ENCODE results near the gene ANTKMT.

ANTKMT gene

GRCh38 chr16:720990-721764, at the start of gene ANTKMT:
TSS of gene ANTKMT (plus strand) at chr16:721146. CDS start at chr16:721275, 129 bp downstream.
- DNase-seq, result peak; percentile 93

GRCh38 chr16:671353-672131, 49.4 kb upstream of the ANTKMT start:
- DNase-seq, result no peak

- DNase-seq, result no peak
Observed at GRCh38 chr16:672371-672770, 48.6 kb upstream of the ANTKMT start.

GRCh38 chr16:672851-673250, 48.1 kb upstream of the ANTKMT start:
- DNase-seq, result no peak

- DNase-seq, result no peak
Observed at GRCh38 chr16:673399-673991, 47.5 kb upstream of the ANTKMT start.

- no peak for DNase-seq
Observed at GRCh38 chr16:674214-674881, 46.6 kb upstream of the ANTKMT start.

GRCh38 chr16:674968-675883, 45.7 kb upstream of the ANTKMT start, which contains the start of gene RHBDL1:
TSS of gene RHBDL1 (plus strand) at chr16:675671. CDS start at chr16:675791, 120 bp downstream.
- DNase-seq, result no peak

- no peak for DNase-seq
Observed at GRCh38 chr16:675884-676564, 44.9 kb upstream of the ANTKMT start.

GRCh38 chr16:676565-676902, 44.4 kb upstream of the ANTKMT start:
- DNase-seq, result no peak

GRCh38 chr16:676913-677312, 44.0 kb upstream of the ANTKMT start:
- DNase-seq, result peak; percentile 93

GRCh38 chr16:677316-678190, 43.4 kb upstream of the ANTKMT start:
- DNase-seq, result peak; percentile 75

GRCh38 chr16:678209-678857, 42.6 kb upstream of the ANTKMT start:
- DNase-seq, result no peak

GRCh38 chr16:678858-679813, 41.8 kb upstream of the ANTKMT start:
- DNase-seq, result peak; percentile 88

GRCh38 chr16:679814-680624, 40.9 kb upstream of the ANTKMT start, which contains the start of gene STUB1:
TSS of gene STUB1 (plus strand) at chr16:680410. CDS start at chr16:680526, 116 bp downstream.
- peak; percentile 91 for DNase-seq

GRCh38 chr16:680625-680945, 40.4 kb upstream of the ANTKMT start:
- DNase-seq, result no peak

- no peak for DNase-seq
Observed at GRCh38 chr16:680967-681745, 39.8 kb upstream of the ANTKMT start.
